B cell (primary cell): ENCODE data around the gene TMEM164. TPM values are rescaled to one million over a fixed set of nuclear protein-coding genes. Genes with fewer than 3 reads are reported as not detected.

Experiments
- ATAC-seq: fragments of 200-7000 bp; cut with Tn5 transposase; one replicate; pipeline ENCODE4 v1.10.0; 2021; ENCODE audit warnings: low read depth, mild to moderate bottlenecking, moderate number of reproducible peaks, moderate library complexity
- CTCF ChIA-PET: fragments of 350-600 bp; sonication (Branson Sonifier 250); formaldehyde crosslinking; loops from one replicate; lab custom pipeline; 2021; ENCODE audit warnings: antibody characterized with exemption, inconsistent platforms; lab: Charles Lee
- POLR2A ChIA-PET: fragments of 350-600 bp; sonication (Branson Sonifier 250); formaldehyde crosslinking; loops from one replicate; lab custom pipeline; 2021; ENCODE audit warnings: antibody characterized with exemption; lab: Charles Lee
- DNase-seq: peaks from one replicate; pipeline ENCODE4 v3.0.0; 2013
- H2AFZ ChIP-seq: 2 replicates; pipeline ENCODE4 v1.6.1; 2012; ENCODE audit warnings: mild to moderate bottlenecking, low read depth, low read length; ENCODE audit not compliant: insufficient read depth, poor library complexity, severe bottlenecking
- H3K27ac ChIP-seq, 2 donors: 1 replicate in 1 of 2; 2 replicates in 1 of 2; pipeline ENCODE4 v1.5.1; 2012 to 2013; ENCODE audit warnings: low read length in 2 of 2, mild to moderate bottlenecking in 2 of 2, moderate library complexity in 1 of 2
- H3K27me3 ChIP-seq, 4 experiments: fragments of 200-600 bp in 1 of 4; sonication (generic) in 1 of 4; replicated peaks in 1 of 4; 1 replicate in 2 of 4; 2 replicates in 2 of 4; pipeline versions ENCODE4 v1.6.1 to v1.7.0; 2013 to 2016; ENCODE audit warnings: low read length in 3 of 4, mild to moderate bottlenecking in 2 of 4, mixed read lengths in 1 of 4, moderate library complexity in 1 of 4; ENCODE audit not compliant: insufficient read depth in 4 of 4, control insufficient read depth in 3 of 4; ENCODE audit errors: control extremely low read depth in 1 of 4
- H3K36me3 ChIP-seq, 2 experiments: replicated peaks in 1 of 2; 1 replicate in 1 of 2; 2 replicates in 1 of 2; pipeline versions ENCODE4 v1.6.1 to v1.7.1; 2013; ENCODE audit warnings: low read length in 1 of 2; ENCODE audit not compliant: insufficient read depth in 2 of 2, control insufficient read depth in 1 of 2; ENCODE audit errors: control extremely low read depth in 1 of 2, extremely low read depth in 1 of 2
- H3K4me1 ChIP-seq, 2 donors: fragments of 200-600 bp in 1 of 2; sonication (generic) in 1 of 2; 1 replicate in 1 of 2; 2 replicates in 1 of 2; pipeline versions ENCODE4 v1.5.1 to v1.6.1; 2013 to 2017; ENCODE audit warnings: low read length in 2 of 2; ENCODE audit not compliant: control insufficient read depth in 2 of 2, insufficient read depth in 2 of 2
- H3K4me2 ChIP-seq: replicated peaks from 2 replicates; pipeline ENCODE3; 2012; ENCODE audit warnings: mild to moderate bottlenecking, low read depth, low read length; ENCODE audit not compliant: poor library complexity, severe bottlenecking
- H3K4me3 ChIP-seq, 5 experiments: fragments of 200-600 bp in 1 of 5; sonication (generic) in 1 of 5; 1 replicate in 3 of 5; 2 replicates in 2 of 5; pipeline versions ENCODE4 v1.5.1 to v1.7.0; 2011 to 2016; ENCODE audit warnings: low read length in 4 of 5, mild to moderate bottlenecking in 4 of 5, low read depth in 2 of 5, control low read depth in 1 of 5, moderate library complexity in 1 of 5; ENCODE audit not compliant: insufficient read depth in 1 of 5; ENCODE audit errors: control extremely low read depth in 1 of 5, extremely low read depth in 1 of 5
- H3K79me2 ChIP-seq: fragments of 200-600 bp; sonication (generic); one replicate; pipeline ENCODE4 v1.6.0; 2016; ENCODE audit warnings: low read length; ENCODE audit not compliant: control insufficient read depth, insufficient read depth
- H3K9ac ChIP-seq: fragments of 200-600 bp; sonication (generic); 2 replicates; pipeline ENCODE4 v1.6.1; 2017; ENCODE audit warnings: mild to moderate bottlenecking, low read length, moderate library complexity
- H3K9me3 ChIP-seq, 3 donors: one replicate each; pipeline versions ENCODE4 v1.6.1 to v1.7.1; 2013; ENCODE audit warnings: low read length in 2 of 3; ENCODE audit not compliant: control insufficient read depth in 2 of 3, insufficient read depth in 1 of 3; ENCODE audit errors: control extremely low read depth in 1 of 3
- H4K20me1 ChIP-seq: 2 replicates; pipeline ENCODE4 v1.6.0; 2012; ENCODE audit warnings: mild to moderate bottlenecking, low read length; ENCODE audit not compliant: insufficient read depth, control insufficient read depth, poor library complexity, severe bottlenecking
- H3K27ac Mint-ChIP-seq: one replicate; pipeline ENCODE4 v1.8.0; 2021; ENCODE audit warnings: mixed read lengths
- H3K27me3 Mint-ChIP-seq: one replicate; pipeline ENCODE4 v1.8.0; 2021; ENCODE audit warnings: mixed read lengths
- H3K4me1 Mint-ChIP-seq: one replicate; pipeline ENCODE4 v1.8.0; 2021; ENCODE audit warnings: mixed read lengths
- H3K4me3 Mint-ChIP-seq: one replicate; pipeline ENCODE4 v1.8.0; 2021; ENCODE audit warnings: mixed read lengths
- H3K9me3 Mint-ChIP-seq: one replicate; pipeline ENCODE4 v1.8.0; 2022; ENCODE audit warnings: mixed read lengths; ENCODE audit not compliant: insufficient read depth
- CTCF ChIP-seq: fragments of 200-600 bp; IDR thresholded peaks from one replicate; pipeline ENCODE4 v1.8.0; 2022; ENCODE audit warnings: antibody characterized with exemption, mild to moderate bottlenecking
- EZH2 ChIP-seq: IDR thresholded peaks from 2 replicates; pipeline ENCODE4 v1.6.1; 2012; ENCODE audit warnings: borderline replicate concordance, low read depth, mild to moderate bottlenecking, moderate library complexity, low read length; ENCODE audit not compliant: insufficient read depth, poor library complexity, severe bottlenecking
- WGBS: methylation state at CpG from one replicate; pipeline ENCODE4 v1.1.5; 2013; ENCODE audit warnings: missing lambda C conversion rate; ENCODE audit not compliant: insufficient coverage; 5-methylcytosine and 5-hydroxymethylcytosine counted together
- intact Hi-C: fragments of 100-400 bp; cut with micrococcal nuclease; formaldehyde crosslinking; loops from one replicate; pipeline ENCODE4 v1.10.0; 2022
- polyA plus RNA-seq: library from polyadenylated mRNA; depleted of rRNA; stranded (reverse); fragments of >200 nt; gene quantifications from 2 replicates; pipeline ENCODE4 v1.2.3, GENCODE V29; 2012
- total RNA-seq, 2 donors: library from RNA; stranded (reverse); fragments of 120-200 nt in 1 of 2; gene quantifications; 1 replicate in 1 of 2; 2 replicates in 1 of 2; pipeline versions ENCODE4 v1.2.3 to v1.2.4, GENCODE V29; 2013 to 2022

TMEM164 gene
- total and polyA plus RNA-seq, 2 donors (not counting 1 experiment from before 2014, with no cell fraction given) = 9.4 to 26.6 TPM

GRCh38 chrX:110108381-110108821 lies 105.5 kb downstream of the TMEM164 start:
- Mint-ChIP-seq H3K9me3 (no peaks in the 10 kb centered on the region), H3K4me1 (peaks cover 12% of the 10 kb centered on the region), H3K27me3 (no peaks in the 10 kb centered on the region), H3K27ac (no peak overlapping the region), H3K4me3 (no peak overlapping the region)
- Histone ChIP-seq H3K9ac (no peak overlapping the region), H4K20me1 (no peaks in the 10 kb centered on the region), H3K9me3 (no peaks in the 10 kb centered on the region), H3K4me2 (no peak overlapping the region), H3K27ac (no peak overlapping the region), H3K4me1 (peaks cover 5 to 8% of the 10 kb centered on the region in 2 donors), H3K36me3 (peaks cover 0 to 4% of the 10 kb centered on the region in 2 experiments), H2AFZ (no peak overlapping the region), H3K4me3 (peak overlapping the region in 1 of 5 experiments; percentile 1), H3K79me2 (no peaks in the 10 kb centered on the region), H3K27me3 (no peaks in the 10 kb centered on the region)
- ChIA-PET CTCF (interaction anchor here (1.2 kb wide), 1 partner anchor 38 kb away, joined by 4 read pairs; no protein-coding TSS in a partner anchor), POLR2A (no interaction called here)
- DNase-seq (peak; percentile 9), ATAC-seq (no peak)
- no CpG with 5 or more reads among the region's 3 CpGs for WGBS
- intact Hi-C loops = no loop called here
- TF ChIP-seq EZH2 = no peak
- no peak for TF ChIP-seq CTCF

- no peak overlapping the region for H3K4me3 ChIP-seq
- Mint-ChIP-seq H3K4me1 (no peaks in the 10 kb centered on the region), H3K9me3 (no peaks in the 10 kb centered on the region), H3K27me3 (no peaks in the 10 kb centered on the region), H3K27ac (no peak overlapping the region), H3K4me3 (no peak overlapping the region)
- ChIA-PET POLR2A (no interaction called here), CTCF (no interaction called here)
- H3K4me2 ChIP-seq = no peak overlapping the region
- peaks cover 0 to 4% of the 10 kb centered on the region in 2 experiments for H3K36me3 ChIP-seq
- ATAC-seq = no peak
- no peak for DNase-seq
- H3K9me3 ChIP-seq = no peaks in the 10 kb centered on the region
- WGBS = no CpG with 5 or more reads among the region's 4 CpGs
- no peaks in the 10 kb centered on the region for H3K79me2 ChIP-seq
- no peak overlapping the region for H2AFZ ChIP-seq
- no peak overlapping the region for H3K9ac ChIP-seq
- no peaks in the 10 kb centered on the region for H4K20me1 ChIP-seq
- no peaks in the 10 kb centered on the region for H3K4me1 ChIP-seq
- intact Hi-C loops = no loop called here
- TF ChIP-seq CTCF (no peak), EZH2 (no peak)
- H3K27ac ChIP-seq = no peak overlapping the region
- H3K27me3 ChIP-seq = no peaks in the 10 kb centered on the region
Observed at GRCh38 chrX:110114260-110114776, 111.4 kb downstream of the TMEM164 start.
